ENCODE measurements around the gene NOCT.
"Not testable (repeated sequence)": the region's sequence is repeated elsewhere in the genome, so short reads cannot be mapped to it uniquely, and the experiment has no call there.

The NOCT gene

GRCh38 chr4:139005774-139006173 lies 9.8 kb upstream of the NOCT start:
- H2AFZ ChIP-seq (ENCODE audit: low read length) = no peak overlapping the region
- TF ChIP-seq EZH2 (optimal IDR thresholded peaks at IDR 0.05; ENCODE audit: low read depth, low read length) (no peak), EZH2phosphoT487 (IDR thresholded peaks at IDR 0.05; ENCODE audit: low read length) (no peak)
- TF ChIP-seq, protein P1, sequence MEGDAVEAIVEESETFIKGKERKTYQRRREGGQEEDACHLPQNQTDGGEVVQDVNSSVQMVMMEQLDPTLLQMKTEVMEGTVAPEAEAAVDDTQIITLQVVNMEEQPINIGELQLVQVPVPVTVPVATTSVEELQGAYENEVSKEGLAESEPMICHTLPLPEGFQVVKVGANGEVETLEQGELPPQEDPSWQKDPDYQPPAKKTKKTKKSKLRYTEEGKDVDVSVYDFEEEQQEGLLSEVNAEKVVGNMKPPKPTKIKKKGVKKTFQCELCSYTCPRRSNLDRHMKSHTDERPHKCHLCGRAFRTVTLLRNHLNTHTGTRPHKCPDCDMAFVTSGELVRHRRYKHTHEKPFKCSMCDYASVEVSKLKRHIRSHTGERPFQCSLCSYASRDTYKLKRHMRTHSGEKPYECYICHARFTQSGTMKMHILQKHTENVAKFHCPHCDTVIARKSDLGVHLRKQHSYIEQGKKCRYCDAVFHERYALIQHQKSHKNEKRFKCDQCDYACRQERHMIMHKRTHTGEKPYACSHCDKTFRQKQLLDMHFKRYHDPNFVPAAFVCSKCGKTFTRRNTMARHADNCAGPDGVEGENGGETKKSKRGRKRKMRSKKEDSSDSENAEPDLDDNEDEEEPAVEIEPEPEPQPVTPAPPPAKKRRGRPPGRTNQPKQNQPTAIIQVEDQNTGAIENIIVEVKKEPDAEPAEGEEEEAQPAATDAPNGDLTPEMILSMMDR (IDR thresholded peaks at IDR 0.05; ENCODE audit: low read length) = no peak

GRCh38 chr4:139007640-139008039 lies 7.9 kb upstream of the NOCT start:
- H3K9me2 ChIP-seq (replicated peaks; ENCODE audit: insufficient read depth, low read length) = no peaks in the 10 kb centered on the region
- H2AFZ ChIP-seq (ENCODE audit: low read length) = no peak overlapping the region
- H3K4me1 ChIP-seq (ENCODE audit: low read length) = no peaks in the 10 kb centered on the region
- no peaks in the 10 kb centered on the region for H3K36me3 ChIP-seq (replicated peaks; ENCODE audit: insufficient read depth, low read length)
- no peak overlapping the region for H3K9ac ChIP-seq (ENCODE audit: low read length)
- no peaks in the 10 kb centered on the region for H4K20me1 ChIP-seq (ENCODE audit: insufficient read depth, low read length)
- TF ChIP-seq, protein P1 (IDR thresholded peaks at IDR 0.05; ENCODE audit: low read length) = no peak
- no peak for TF ChIP-seq EZH2 (optimal IDR thresholded peaks at IDR 0.05; ENCODE audit: low read depth, low read length)
- no peaks in the 10 kb centered on the region for H3F3A ChIP-seq (ENCODE audit: insufficient read depth, low read length)
- H3K27me3 ChIP-seq (replicated peaks; ENCODE audit: insufficient read depth, low read length) = no peaks in the 10 kb centered on the region
- H3K4me2 ChIP-seq (ENCODE audit: low read depth, low read length) = no peak overlapping the region
- H3K79me2 ChIP-seq (ENCODE audit: low read length) = no peaks in the 10 kb centered on the region
- no peak for DNase-seq
- no peak overlapping the region for H3K27ac ChIP-seq (ENCODE audit: low read length)
- H3K9me3 ChIP-seq (replicated peaks; ENCODE audit: insufficient read depth, low read length) = no peaks in the 10 kb centered on the region
- H3K4me3 ChIP-seq (ENCODE audit: low read length) = no peak overlapping the region

More at GRCh38 chr4:139005774-139006173, 9.8 kb upstream of the NOCT start:
- no peaks in the 10 kb centered on the region for H3K9me3 ChIP-seq (replicated peaks; ENCODE audit: insufficient read depth, low read length)
- H3K9me2 ChIP-seq (replicated peaks; ENCODE audit: insufficient read depth, low read length) = no peaks in the 10 kb centered on the region
- no peak overlapping the region for H3K4me2 ChIP-seq (ENCODE audit: low read depth, low read length)
- no peaks in the 10 kb centered on the region for H3K36me3 ChIP-seq (replicated peaks; ENCODE audit: insufficient read depth, low read length)
- no peaks in the 10 kb centered on the region for H3K4me1 ChIP-seq (ENCODE audit: low read length)
- DNase-seq = no peak
- H3K9ac ChIP-seq (ENCODE audit: low read length) = no peak overlapping the region
- H3K27ac ChIP-seq (ENCODE audit: low read length) = no peak overlapping the region
- H3K4me3 ChIP-seq (ENCODE audit: low read length) = no peak overlapping the region
- no peaks in the 10 kb centered on the region for H3K27me3 ChIP-seq (replicated peaks; ENCODE audit: insufficient read depth, low read length)
- no peaks in the 10 kb centered on the region for H3F3A ChIP-seq (ENCODE audit: insufficient read depth, low read length)
- no peaks in the 10 kb centered on the region for H4K20me1 ChIP-seq (ENCODE audit: insufficient read depth, low read length)
- H3K79me2 ChIP-seq (ENCODE audit: low read length) = no peaks in the 10 kb centered on the region

- H3K4me2 ChIP-seq (ENCODE audit: low read depth, low read length); H2AFZ ChIP-seq (ENCODE audit: low read length); H3K9ac ChIP-seq (ENCODE audit: low read length); H4K20me1 ChIP-seq (ENCODE audit: insufficient read depth, low read length); H3K9me3 ChIP-seq (replicated peaks; ENCODE audit: insufficient read depth, low read length); DNase-seq; H3K27ac ChIP-seq (ENCODE audit: low read length); H3K27me3 ChIP-seq (replicated peaks; ENCODE audit: insufficient read depth, low read length); H3K4me1 ChIP-seq (ENCODE audit: low read length); H3K4me3 ChIP-seq (ENCODE audit: low read length); H3K9me2 ChIP-seq (replicated peaks; ENCODE audit: insufficient read depth, low read length); H3K36me3 ChIP-seq (replicated peaks; ENCODE audit: insufficient read depth, low read length); H3F3A ChIP-seq (ENCODE audit: insufficient read depth, low read length); H3K79me2 ChIP-seq (ENCODE audit: low read length): not testable (repeated sequence)
Observed at GRCh38 chr4:139008278-139008677, 7.3 kb upstream of the NOCT start.

- Histone ChIP-seq H3K79me2 (ENCODE audit: low read length) (no peaks in the 10 kb centered on the region), H3K4me2 (ENCODE audit: low read depth, low read length) (no peak overlapping the region), H3K4me3 (ENCODE audit: low read length) (no peak overlapping the region), H3K9me3 (replicated peaks; ENCODE audit: insufficient read depth, low read length) (no peaks in the 10 kb centered on the region), H3F3A (ENCODE audit: insufficient read depth, low read length) (no peaks in the 10 kb centered on the region), H3K4me1 (ENCODE audit: low read length) (peaks cover 8% of the 10 kb centered on the region), H3K9ac (ENCODE audit: low read length) (no peak overlapping the region), H3K27me3 (replicated peaks; ENCODE audit: insufficient read depth, low read length) (no peaks in the 10 kb centered on the region), H3K27ac (ENCODE audit: low read length) (no peak overlapping the region), H3K36me3 (replicated peaks; ENCODE audit: insufficient read depth, low read length) (no peaks in the 10 kb centered on the region), H4K20me1 (ENCODE audit: insufficient read depth, low read length) (no peaks in the 10 kb centered on the region), H2AFZ (ENCODE audit: low read length) (no peak overlapping the region), H3K9me2 (replicated peaks; ENCODE audit: insufficient read depth, low read length) (no peaks in the 10 kb centered on the region)
- DNase-seq = no peak
- TF ChIP-seq EZH2 (optimal IDR thresholded peaks at IDR 0.05; ENCODE audit: low read depth, low read length) (no peak), EZH2phosphoT487 (IDR thresholded peaks at IDR 0.05; ENCODE audit: low read length) (no peak)
- TF ChIP-seq, protein P1 (IDR thresholded peaks at IDR 0.05; ENCODE audit: low read length) = no peak
Observed at GRCh38 chr4:139009702-139010101, 5.9 kb upstream of the NOCT start.

All from MM.1S (cell line).